ENCODE measurements around the gene ASCC1. TPM values are rescaled to one million over a fixed set of nuclear protein-coding genes. Genes with fewer than 3 reads are reported as not detected.
A peak's percentile ranks its signal among the peaks of the same experiment; 100 is the strongest.

The ASCC1 gene
- total and polyA plus RNA-seq, 2 donors (not counting 1 experiment from before 2014, with no cell fraction given), result 17.9 to 28.1 TPM

GRCh38 chr10:72082856-72083789, 133.0 kb downstream of the ASCC1 start:
- POLR2A ChIA-PET, result interaction anchor here (1.9 kb wide), 1 partner anchor 34 kb away, joined by 13 read pairs; no protein-coding TSS in a partner anchor
- Histone ChIP-seq H3K36me3 (replicated peaks in 1 of 2; ENCODE audit: control extremely low read depth in 1 of 2, control insufficient read depth in 1 of 2, extremely low read depth in 1 of 2, insufficient read depth in 2 of 2, low read length in 1 of 2) (peaks cover 0 to 30% of the 10 kb centered on the region in 2 experiments), H3K27ac (ENCODE audit: low read length in 2 of 2) (no peak overlapping the region), H3K27me3 (replicated peaks in 1 of 4; ENCODE audit: control extremely low read depth in 1 of 4, control insufficient read depth in 3 of 4, insufficient read depth in 4 of 4, low read length in 3 of 4) (no peaks in the 10 kb centered on the region), H4K20me1 (ENCODE audit: control insufficient read depth, insufficient read depth, low read length, poor library complexity, severe bottlenecking) (peaks cover 5% of the 10 kb centered on the region), H3K4me3 (ENCODE audit: control extremely low read depth in 1 of 5, extremely low read depth in 1 of 5, insufficient read depth in 1 of 5, low read depth in 2 of 5, low read length in 4 of 5) (no peak overlapping the region), H3K4me2 (replicated peaks; ENCODE audit: low read depth, low read length, poor library complexity, severe bottlenecking) (no peak overlapping the region), H3K4me1 (ENCODE audit: control insufficient read depth in 2 of 2, insufficient read depth in 2 of 2, low read length in 2 of 2) (peaks cover 39 to 62% of the 10 kb centered on the region in 2 donors), H3K9me3 (ENCODE audit: control extremely low read depth in 1 of 3, control insufficient read depth in 2 of 3, insufficient read depth in 1 of 3, low read length in 2 of 3) (no peaks in the 10 kb centered on the region), H3K9ac (ENCODE audit: low read length) (no peak overlapping the region), H2AFZ (ENCODE audit: insufficient read depth, low read depth, low read length, poor library complexity, severe bottlenecking) (no peak overlapping the region), H3K79me2 (ENCODE audit: control insufficient read depth, insufficient read depth, low read length) (peaks cover 75% of the 10 kb centered on the region)
- DNase-seq, result no peak
- Mint-ChIP-seq H3K27ac (peak overlapping the region; percentile 71), H3K9me3 (ENCODE audit: insufficient read depth) (no peaks in the 10 kb centered on the region), H3K27me3 (no peaks in the 10 kb centered on the region), H3K4me3 (no peak overlapping the region), H3K4me1 (peaks cover 78% of the 10 kb centered on the region)
- CTCF ChIA-PET, result no interaction called here
- intact Hi-C loops (cut with micrococcal nuclease), result no loop called here
- WGBS (ENCODE audit: insufficient coverage), result 81% methylated on average over 3 of the region's 6 CpGs
- no peak for ATAC-seq (ENCODE audit: low read depth)
- TF ChIP-seq CTCF (IDR thresholded peaks at IDR 0.05), result no peak
- TF ChIP-seq EZH2 (IDR thresholded peaks at IDR 0.05; ENCODE audit: borderline replicate concordance, insufficient read depth, low read depth, low read length, poor library complexity, severe bottlenecking), result no peak
